Tibial nerve (tissue), 4 donors: Measurements from ENCODE around the gene PIGN.

Source experiments
- EP300 ChIP-seq, 2 donors: sonication (generic); formaldehyde crosslinking; IDR thresholded peaks; one replicate each; pipeline ENCODE4 v1.6.1; 2017; ENCODE audit warnings: antibody characterized with exemption in 2 of 2, mild to moderate bottlenecking in 1 of 2
- POLR2A ChIP-seq, 2 donors: fragments of 450-650 bp; IDR thresholded peaks; one replicate each; pipeline ENCODE4 v1.6.1; 2017; ENCODE audit warnings: antibody characterized with exemption in 2 of 2, mild to moderate bottlenecking in 2 of 2, moderate library complexity in 2 of 2
- TF ChIP-seq, protein P1 (sequence below), 5 experiments: fragments of 200-600 bp in 3 of 5; fragments of 450-650 bp in 2 of 5; sonication (generic) in 3 of 5; IDR thresholded peaks; one replicate each; pipeline ENCODE4 v1.5.1; 2016 to 2019; ENCODE audit warnings: antibody characterized with exemption in 5 of 5, mild to moderate bottlenecking in 3 of 5, moderate library complexity in 2 of 5

DNA sequence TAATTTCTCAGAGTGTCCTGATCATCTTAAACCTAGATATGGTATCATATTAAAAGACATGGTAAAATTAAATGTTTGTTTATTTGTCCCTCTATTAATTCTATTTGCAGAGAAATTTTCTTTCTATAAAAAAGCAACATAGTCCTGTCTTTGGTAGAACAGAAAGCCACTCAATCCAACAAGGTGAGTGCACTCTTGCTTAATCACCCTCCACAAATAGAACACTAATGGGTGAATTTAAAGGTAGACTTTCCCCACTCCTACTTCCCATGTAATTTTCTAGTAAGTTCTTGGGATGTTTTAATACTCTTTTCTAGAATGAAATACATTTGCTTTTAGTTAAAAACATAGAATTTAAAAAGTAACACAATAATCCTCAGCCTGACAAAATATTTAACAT, 97.7 kb downstream of the PIGN start:
- TF ChIP-seq, protein P1, sequence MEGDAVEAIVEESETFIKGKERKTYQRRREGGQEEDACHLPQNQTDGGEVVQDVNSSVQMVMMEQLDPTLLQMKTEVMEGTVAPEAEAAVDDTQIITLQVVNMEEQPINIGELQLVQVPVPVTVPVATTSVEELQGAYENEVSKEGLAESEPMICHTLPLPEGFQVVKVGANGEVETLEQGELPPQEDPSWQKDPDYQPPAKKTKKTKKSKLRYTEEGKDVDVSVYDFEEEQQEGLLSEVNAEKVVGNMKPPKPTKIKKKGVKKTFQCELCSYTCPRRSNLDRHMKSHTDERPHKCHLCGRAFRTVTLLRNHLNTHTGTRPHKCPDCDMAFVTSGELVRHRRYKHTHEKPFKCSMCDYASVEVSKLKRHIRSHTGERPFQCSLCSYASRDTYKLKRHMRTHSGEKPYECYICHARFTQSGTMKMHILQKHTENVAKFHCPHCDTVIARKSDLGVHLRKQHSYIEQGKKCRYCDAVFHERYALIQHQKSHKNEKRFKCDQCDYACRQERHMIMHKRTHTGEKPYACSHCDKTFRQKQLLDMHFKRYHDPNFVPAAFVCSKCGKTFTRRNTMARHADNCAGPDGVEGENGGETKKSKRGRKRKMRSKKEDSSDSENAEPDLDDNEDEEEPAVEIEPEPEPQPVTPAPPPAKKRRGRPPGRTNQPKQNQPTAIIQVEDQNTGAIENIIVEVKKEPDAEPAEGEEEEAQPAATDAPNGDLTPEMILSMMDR (IDR thresholded peaks at IDR 0.05), result no peak
- TF ChIP-seq EP300 (IDR thresholded peaks at IDR 0.05), result no peak
- TF ChIP-seq POLR2A (IDR thresholded peaks at IDR 0.05), result no peak
